HEK293 (cell line): Measurements from ENCODE around the gene IBA57.

ENCODE experiments used
- KLF8 ChIP-seq: fragments of 450-650 bp; formaldehyde crosslinking; IDR thresholded peaks from 2 replicates; pipeline ENCODE4 v1.5.1; 2016; ENCODE audit warnings: missing biosample characterization, missing genetic modification characterization
- YY1 ChIP-seq: fragments of 450-650 bp; formaldehyde crosslinking; IDR thresholded peaks from 2 replicates; pipeline ENCODE4 v1.5.1; 2018; ENCODE audit warnings: missing biosample characterization, missing genetic modification characterization
- ZNF138 ChIP-seq: fragments of 450-650 bp; formaldehyde crosslinking; IDR thresholded peaks from 2 replicates; pipeline ENCODE4 v1.5.1; 2016; ENCODE audit warnings: missing biosample characterization, missing genetic modification characterization, borderline replicate concordance
- ZNF157 ChIP-seq: fragments of 450-650 bp; formaldehyde crosslinking; IDR thresholded peaks from 2 replicates; pipeline ENCODE4 v1.5.1; 2016; ENCODE audit warnings: missing biosample characterization, missing genetic modification characterization
- ZNF175 ChIP-seq: fragments of 450-650 bp; formaldehyde crosslinking; IDR thresholded peaks from 2 replicates; pipeline ENCODE4 v1.5.1; 2016; ENCODE audit warnings: missing biosample characterization, missing genetic modification characterization
- ZNF202 ChIP-seq: fragments of 450-650 bp; formaldehyde crosslinking; IDR thresholded peaks from 2 replicates; pipeline ENCODE4 v1.5.1; 2016; ENCODE audit warnings: missing biosample characterization, missing genetic modification characterization, borderline replicate concordance
- ZNF311 ChIP-seq: fragments of 450-650 bp; formaldehyde crosslinking; IDR thresholded peaks from 2 replicates; pipeline ENCODE4 v1.5.1; 2017; ENCODE audit warnings: missing biosample characterization, missing genetic modification characterization, borderline replicate concordance
- ZNF433 ChIP-seq: fragments of 450-650 bp; formaldehyde crosslinking; IDR thresholded peaks from 2 replicates; pipeline ENCODE4 v1.5.1; 2016; ENCODE audit warnings: missing biosample characterization, missing genetic modification characterization, low read depth
- ZNF501 ChIP-seq: fragments of 450-650 bp; formaldehyde crosslinking; IDR thresholded peaks from 2 replicates; pipeline ENCODE4 v1.5.1; 2016; ENCODE audit warnings: missing biosample characterization, missing genetic modification characterization
- ZNF600 ChIP-seq: fragments of 450-650 bp; formaldehyde crosslinking; IDR thresholded peaks from 2 replicates; pipeline ENCODE4 v1.5.1; 2016; ENCODE audit warnings: missing biosample characterization, missing genetic modification characterization
- TF ChIP-seq, protein P1 (sequence below): fragments of 450-650 bp; formaldehyde crosslinking; IDR thresholded peaks from 2 replicates; pipeline ENCODE4 v1.5.1; 2016; ENCODE audit warnings: missing biosample characterization, missing genetic modification characterization
- TF ChIP-seq, protein P2 (sequence below): fragments of 450-650 bp; formaldehyde crosslinking; IDR thresholded peaks from 2 replicates; pipeline ENCODE4 v1.5.1; 2016; ENCODE audit warnings: missing biosample characterization, missing genetic modification characterization
- TF ChIP-seq, protein P3 (sequence below): fragments of 450-650 bp; formaldehyde crosslinking; IDR thresholded peaks from 2 replicates; pipeline ENCODE4 v1.5.1; 2016; ENCODE audit warnings: missing biosample characterization, missing genetic modification characterization
- TF ChIP-seq, protein P4 (sequence below): fragments of 450-650 bp; formaldehyde crosslinking; IDR thresholded peaks from 2 replicates; pipeline ENCODE4 v1.5.1; 2017; ENCODE audit warnings: missing biosample characterization, mild to moderate bottlenecking, missing genetic modification characterization, moderate library complexity

DNA sequence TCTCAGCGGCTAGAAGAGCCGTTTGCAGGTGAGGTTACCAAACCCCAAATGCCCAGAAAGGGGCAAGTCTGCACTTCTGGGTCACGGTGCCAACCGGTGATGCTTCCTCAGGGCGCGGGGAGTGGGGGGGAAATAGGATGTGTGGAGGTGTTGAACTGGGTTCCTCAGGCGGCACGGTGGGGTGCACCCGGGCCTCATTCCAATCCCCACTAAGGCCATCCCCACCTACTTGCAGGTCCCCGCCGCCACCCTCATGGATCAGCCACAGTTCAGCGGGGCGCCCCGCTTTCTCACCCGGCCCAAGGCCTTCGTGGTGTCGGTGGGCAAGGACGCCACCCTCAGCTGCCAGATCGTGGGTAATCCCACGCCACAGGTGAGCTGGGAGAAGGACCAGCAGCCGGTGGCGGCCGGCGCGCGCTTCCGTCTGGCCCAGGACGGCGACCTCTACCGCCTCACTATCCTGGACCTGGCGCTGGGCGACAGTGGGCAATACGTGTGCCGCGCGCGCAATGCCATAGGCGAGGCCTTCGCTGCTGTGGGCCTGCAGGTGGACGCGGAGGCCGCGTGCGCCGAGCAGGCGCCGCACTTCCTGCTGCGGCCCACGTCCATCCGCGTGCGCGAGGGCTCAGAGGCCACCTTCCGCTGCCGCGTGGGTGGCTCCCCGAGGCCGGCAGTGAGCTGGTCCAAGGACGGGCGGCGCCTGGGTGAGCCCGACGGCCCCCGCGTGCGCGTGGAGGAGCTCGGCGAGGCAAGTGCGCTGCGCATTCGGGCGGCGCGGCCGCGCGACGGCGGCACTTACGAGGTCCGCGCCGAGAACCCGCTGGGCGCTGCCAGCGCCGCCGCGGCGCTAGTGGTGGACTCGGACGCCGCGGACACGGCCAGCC, 46.2 kb downstream of the IBA57 start:
- TF ChIP-seq, protein P1, sequence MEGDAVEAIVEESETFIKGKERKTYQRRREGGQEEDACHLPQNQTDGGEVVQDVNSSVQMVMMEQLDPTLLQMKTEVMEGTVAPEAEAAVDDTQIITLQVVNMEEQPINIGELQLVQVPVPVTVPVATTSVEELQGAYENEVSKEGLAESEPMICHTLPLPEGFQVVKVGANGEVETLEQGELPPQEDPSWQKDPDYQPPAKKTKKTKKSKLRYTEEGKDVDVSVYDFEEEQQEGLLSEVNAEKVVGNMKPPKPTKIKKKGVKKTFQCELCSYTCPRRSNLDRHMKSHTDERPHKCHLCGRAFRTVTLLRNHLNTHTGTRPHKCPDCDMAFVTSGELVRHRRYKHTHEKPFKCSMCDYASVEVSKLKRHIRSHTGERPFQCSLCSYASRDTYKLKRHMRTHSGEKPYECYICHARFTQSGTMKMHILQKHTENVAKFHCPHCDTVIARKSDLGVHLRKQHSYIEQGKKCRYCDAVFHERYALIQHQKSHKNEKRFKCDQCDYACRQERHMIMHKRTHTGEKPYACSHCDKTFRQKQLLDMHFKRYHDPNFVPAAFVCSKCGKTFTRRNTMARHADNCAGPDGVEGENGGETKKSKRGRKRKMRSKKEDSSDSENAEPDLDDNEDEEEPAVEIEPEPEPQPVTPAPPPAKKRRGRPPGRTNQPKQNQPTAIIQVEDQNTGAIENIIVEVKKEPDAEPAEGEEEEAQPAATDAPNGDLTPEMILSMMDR (tag by site-specific recombination) = no peak
- TF ChIP-seq, protein P2, sequence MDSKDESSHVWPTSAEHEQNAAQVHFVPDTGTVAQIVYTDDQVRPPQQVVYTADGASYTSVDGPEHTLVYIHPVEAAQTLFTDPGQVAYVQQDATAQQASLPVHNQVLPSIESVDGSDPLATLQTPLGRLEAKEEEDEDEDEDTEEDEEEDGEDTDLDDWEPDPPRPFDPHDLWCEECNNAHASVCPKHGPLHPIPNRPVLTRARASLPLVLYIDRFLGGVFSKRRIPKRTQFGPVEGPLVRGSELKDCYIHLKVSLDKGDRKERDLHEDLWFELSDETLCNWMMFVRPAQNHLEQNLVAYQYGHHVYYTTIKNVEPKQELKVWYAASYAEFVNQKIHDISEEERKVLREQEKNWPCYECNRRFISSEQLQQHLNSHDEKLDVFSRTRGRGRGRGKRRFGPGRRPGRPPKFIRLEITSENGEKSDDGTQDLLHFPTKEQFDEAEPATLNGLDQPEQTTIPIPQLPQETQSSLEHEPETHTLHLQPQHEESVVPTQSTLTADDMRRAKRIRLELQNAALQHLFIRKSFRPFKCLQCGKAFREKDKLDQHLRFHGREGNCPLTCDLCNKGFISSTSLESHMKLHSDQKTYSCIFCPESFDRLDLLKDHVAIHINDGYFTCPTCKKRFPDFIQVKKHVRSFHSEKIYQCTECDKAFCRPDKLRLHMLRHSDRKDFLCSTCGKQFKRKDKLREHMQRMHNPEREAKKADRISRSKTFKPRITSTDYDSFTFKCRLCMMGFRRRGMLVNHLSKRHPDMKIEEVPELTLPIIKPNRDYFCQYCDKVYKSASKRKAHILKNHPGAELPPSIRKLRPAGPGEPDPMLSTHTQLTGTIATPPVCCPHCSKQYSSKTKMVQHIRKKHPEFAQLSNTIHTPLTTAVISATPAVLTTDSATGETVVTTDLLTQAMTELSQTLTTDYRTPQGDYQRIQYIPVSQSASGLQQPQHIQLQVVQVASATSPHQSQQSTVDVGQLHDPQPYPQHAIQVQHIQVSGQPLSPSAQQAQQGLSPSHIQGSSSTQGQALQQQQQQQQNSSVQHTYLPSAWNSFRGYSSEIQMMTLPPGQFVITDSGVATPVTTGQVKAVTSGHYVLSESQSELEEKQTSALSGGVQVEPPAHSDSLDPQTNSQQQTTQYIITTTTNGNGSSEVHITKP (tag by site-specific recombination) = no peak
- TF ChIP-seq, protein P3, sequence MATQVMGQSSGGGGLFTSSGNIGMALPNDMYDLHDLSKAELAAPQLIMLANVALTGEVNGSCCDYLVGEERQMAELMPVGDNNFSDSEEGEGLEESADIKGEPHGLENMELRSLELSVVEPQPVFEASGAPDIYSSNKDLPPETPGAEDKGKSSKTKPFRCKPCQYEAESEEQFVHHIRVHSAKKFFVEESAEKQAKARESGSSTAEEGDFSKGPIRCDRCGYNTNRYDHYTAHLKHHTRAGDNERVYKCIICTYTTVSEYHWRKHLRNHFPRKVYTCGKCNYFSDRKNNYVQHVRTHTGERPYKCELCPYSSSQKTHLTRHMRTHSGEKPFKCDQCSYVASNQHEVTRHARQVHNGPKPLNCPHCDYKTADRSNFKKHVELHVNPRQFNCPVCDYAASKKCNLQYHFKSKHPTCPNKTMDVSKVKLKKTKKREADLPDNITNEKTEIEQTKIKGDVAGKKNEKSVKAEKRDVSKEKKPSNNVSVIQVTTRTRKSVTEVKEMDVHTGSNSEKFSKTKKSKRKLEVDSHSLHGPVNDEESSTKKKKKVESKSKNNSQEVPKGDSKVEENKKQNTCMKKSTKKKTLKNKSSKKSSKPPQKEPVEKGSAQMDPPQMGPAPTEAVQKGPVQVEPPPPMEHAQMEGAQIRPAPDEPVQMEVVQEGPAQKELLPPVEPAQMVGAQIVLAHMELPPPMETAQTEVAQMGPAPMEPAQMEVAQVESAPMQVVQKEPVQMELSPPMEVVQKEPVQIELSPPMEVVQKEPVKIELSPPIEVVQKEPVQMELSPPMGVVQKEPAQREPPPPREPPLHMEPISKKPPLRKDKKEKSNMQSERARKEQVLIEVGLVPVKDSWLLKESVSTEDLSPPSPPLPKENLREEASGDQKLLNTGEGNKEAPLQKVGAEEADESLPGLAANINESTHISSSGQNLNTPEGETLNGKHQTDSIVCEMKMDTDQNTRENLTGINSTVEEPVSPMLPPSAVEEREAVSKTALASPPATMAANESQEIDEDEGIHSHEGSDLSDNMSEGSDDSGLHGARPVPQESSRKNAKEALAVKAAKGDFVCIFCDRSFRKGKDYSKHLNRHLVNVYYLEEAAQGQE = no peak
- TF ChIP-seq, protein P4, sequence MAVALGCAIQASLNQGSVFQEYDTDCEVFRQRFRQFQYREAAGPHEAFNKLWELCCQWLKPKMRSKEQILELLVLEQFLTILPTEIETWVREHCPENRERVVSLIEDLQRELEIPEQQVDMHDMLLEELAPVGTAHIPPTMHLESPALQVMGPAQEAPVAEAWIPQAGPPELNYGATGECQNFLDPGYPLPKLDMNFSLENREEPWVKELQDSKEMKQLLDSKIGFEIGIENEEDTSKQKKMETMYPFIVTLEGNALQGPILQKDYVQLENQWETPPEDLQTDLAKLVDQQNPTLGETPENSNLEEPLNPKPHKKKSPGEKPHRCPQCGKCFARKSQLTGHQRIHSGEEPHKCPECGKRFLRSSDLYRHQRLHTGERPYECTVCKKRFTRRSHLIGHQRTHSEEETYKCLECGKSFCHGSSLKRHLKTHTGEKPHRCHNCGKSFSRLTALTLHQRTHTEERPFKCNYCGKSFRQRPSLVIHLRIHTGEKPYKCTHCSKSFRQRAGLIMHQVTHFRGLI (tag by site-specific recombination) = no peak
- TF ChIP-seq ZNF501 (no peak), ZNF433 (tag by site-specific recombination) (no peak), ZNF600 (tag by site-specific recombination) (no peak), ZNF311 (tag by site-specific recombination) (no peak), ZNF138 (tag by site-specific recombination) (no peak), KLF8 (tag by site-specific recombination) (no peak), ZNF157 (no peak), ZNF175 (no peak), YY1 (tag by site-specific recombination) (no peak), ZNF202 (tag by site-specific recombination) (no peak)
